HL-60 (cell line): ENCODE results near the gene FUT4.
"Not testable (repeated sequence)": the region's sequence is repeated elsewhere in the genome, so short reads cannot be mapped to it uniquely, and the experiment has no call there.

Experiments used
- POLR2AphosphoS5 ChIP-seq: IDR thresholded peaks from 2 replicates; pipeline ENCODE4 v1.6.1; 2012; ENCODE audit warnings: low read depth
- TF ChIP-seq, protein P1 (sequence below): IDR thresholded peaks from 2 replicates; pipeline ENCODE4 v1.6.1; 2012; ENCODE audit warnings: low read depth; ENCODE audit not compliant: insufficient replicate concordance
- TF ChIP-seq, protein P2 (sequence below): IDR thresholded peaks from one replicate; pipeline ENCODE4 v1.5.1; 2011; ENCODE audit warnings: low read length, control low read depth, inconsistent platforms; ENCODE audit not compliant: insufficient read depth

DNA sequence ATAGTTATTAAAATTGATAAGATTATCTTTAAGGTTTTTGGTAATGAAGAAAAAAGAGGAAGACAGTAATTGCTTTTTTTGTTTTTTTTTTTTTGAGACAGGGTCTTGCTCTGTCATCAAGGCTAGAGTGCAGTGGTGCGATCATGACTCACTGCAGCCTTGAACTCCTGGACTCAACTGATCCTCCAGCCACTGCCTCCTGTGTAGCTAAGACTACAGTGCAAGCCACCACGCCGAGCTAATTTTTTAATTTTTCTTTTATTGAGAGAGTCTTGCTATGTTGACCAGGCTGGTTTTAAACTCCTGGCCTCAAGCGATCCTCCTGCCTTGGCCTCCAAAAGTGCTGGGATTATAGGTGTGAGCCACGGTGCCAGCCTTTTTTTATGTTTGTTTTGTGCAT is 37.2 kb upstream of the FUT4 start:
- TF ChIP-seq, protein P1, sequence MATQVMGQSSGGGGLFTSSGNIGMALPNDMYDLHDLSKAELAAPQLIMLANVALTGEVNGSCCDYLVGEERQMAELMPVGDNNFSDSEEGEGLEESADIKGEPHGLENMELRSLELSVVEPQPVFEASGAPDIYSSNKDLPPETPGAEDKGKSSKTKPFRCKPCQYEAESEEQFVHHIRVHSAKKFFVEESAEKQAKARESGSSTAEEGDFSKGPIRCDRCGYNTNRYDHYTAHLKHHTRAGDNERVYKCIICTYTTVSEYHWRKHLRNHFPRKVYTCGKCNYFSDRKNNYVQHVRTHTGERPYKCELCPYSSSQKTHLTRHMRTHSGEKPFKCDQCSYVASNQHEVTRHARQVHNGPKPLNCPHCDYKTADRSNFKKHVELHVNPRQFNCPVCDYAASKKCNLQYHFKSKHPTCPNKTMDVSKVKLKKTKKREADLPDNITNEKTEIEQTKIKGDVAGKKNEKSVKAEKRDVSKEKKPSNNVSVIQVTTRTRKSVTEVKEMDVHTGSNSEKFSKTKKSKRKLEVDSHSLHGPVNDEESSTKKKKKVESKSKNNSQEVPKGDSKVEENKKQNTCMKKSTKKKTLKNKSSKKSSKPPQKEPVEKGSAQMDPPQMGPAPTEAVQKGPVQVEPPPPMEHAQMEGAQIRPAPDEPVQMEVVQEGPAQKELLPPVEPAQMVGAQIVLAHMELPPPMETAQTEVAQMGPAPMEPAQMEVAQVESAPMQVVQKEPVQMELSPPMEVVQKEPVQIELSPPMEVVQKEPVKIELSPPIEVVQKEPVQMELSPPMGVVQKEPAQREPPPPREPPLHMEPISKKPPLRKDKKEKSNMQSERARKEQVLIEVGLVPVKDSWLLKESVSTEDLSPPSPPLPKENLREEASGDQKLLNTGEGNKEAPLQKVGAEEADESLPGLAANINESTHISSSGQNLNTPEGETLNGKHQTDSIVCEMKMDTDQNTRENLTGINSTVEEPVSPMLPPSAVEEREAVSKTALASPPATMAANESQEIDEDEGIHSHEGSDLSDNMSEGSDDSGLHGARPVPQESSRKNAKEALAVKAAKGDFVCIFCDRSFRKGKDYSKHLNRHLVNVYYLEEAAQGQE, result not testable (repeated sequence)
- TF ChIP-seq, protein P2, sequence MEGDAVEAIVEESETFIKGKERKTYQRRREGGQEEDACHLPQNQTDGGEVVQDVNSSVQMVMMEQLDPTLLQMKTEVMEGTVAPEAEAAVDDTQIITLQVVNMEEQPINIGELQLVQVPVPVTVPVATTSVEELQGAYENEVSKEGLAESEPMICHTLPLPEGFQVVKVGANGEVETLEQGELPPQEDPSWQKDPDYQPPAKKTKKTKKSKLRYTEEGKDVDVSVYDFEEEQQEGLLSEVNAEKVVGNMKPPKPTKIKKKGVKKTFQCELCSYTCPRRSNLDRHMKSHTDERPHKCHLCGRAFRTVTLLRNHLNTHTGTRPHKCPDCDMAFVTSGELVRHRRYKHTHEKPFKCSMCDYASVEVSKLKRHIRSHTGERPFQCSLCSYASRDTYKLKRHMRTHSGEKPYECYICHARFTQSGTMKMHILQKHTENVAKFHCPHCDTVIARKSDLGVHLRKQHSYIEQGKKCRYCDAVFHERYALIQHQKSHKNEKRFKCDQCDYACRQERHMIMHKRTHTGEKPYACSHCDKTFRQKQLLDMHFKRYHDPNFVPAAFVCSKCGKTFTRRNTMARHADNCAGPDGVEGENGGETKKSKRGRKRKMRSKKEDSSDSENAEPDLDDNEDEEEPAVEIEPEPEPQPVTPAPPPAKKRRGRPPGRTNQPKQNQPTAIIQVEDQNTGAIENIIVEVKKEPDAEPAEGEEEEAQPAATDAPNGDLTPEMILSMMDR, result not testable (repeated sequence)
- TF ChIP-seq POLR2AphosphoS5, result not testable (repeated sequence)
